B cell (primary cell): Measurements from ENCODE around the gene EXOC4. TPM values are rescaled to one million over a fixed set of nuclear protein-coding genes. Genes with fewer than 3 reads are reported as not detected.

Source experiments
- ATAC-seq: fragments of 200-7000 bp; cut with Tn5 transposase; one replicate; pipeline ENCODE4 v1.10.0; 2021; ENCODE audit warnings: low read depth, mild to moderate bottlenecking, moderate number of reproducible peaks, moderate library complexity
- CTCF ChIA-PET: fragments of 350-600 bp; sonication (Branson Sonifier 250); formaldehyde crosslinking; loops from one replicate; lab custom pipeline; 2021; ENCODE audit warnings: antibody characterized with exemption, inconsistent platforms; lab: Charles Lee
- POLR2A ChIA-PET: fragments of 350-600 bp; sonication (Branson Sonifier 250); formaldehyde crosslinking; loops from one replicate; lab custom pipeline; 2021; ENCODE audit warnings: antibody characterized with exemption; lab: Charles Lee
- DNase-seq: peaks from one replicate; pipeline ENCODE4 v3.0.0; 2013
- H2AFZ ChIP-seq: 2 replicates; pipeline ENCODE4 v1.6.1; 2012; ENCODE audit warnings: mild to moderate bottlenecking, low read depth, low read length; ENCODE audit not compliant: insufficient read depth, poor library complexity, severe bottlenecking
- H3K27ac ChIP-seq, 2 donors: 1 replicate in 1 of 2; 2 replicates in 1 of 2; pipeline ENCODE4 v1.5.1; 2012 to 2013; ENCODE audit warnings: low read length in 2 of 2, mild to moderate bottlenecking in 2 of 2, moderate library complexity in 1 of 2
- H3K27me3 ChIP-seq, 4 experiments: fragments of 200-600 bp in 1 of 4; sonication (generic) in 1 of 4; replicated peaks in 1 of 4; 1 replicate in 2 of 4; 2 replicates in 2 of 4; pipeline versions ENCODE4 v1.6.1 to v1.7.0; 2013 to 2016; ENCODE audit warnings: low read length in 3 of 4, mild to moderate bottlenecking in 2 of 4, mixed read lengths in 1 of 4, moderate library complexity in 1 of 4; ENCODE audit not compliant: insufficient read depth in 4 of 4, control insufficient read depth in 3 of 4; ENCODE audit errors: control extremely low read depth in 1 of 4
- H3K36me3 ChIP-seq, 2 experiments: replicated peaks in 1 of 2; 1 replicate in 1 of 2; 2 replicates in 1 of 2; pipeline versions ENCODE4 v1.6.1 to v1.7.1; 2013; ENCODE audit warnings: low read length in 1 of 2; ENCODE audit not compliant: insufficient read depth in 2 of 2, control insufficient read depth in 1 of 2; ENCODE audit errors: control extremely low read depth in 1 of 2, extremely low read depth in 1 of 2
- H3K4me1 ChIP-seq, 2 donors: fragments of 200-600 bp in 1 of 2; sonication (generic) in 1 of 2; 1 replicate in 1 of 2; 2 replicates in 1 of 2; pipeline versions ENCODE4 v1.5.1 to v1.6.1; 2013 to 2017; ENCODE audit warnings: low read length in 2 of 2; ENCODE audit not compliant: control insufficient read depth in 2 of 2, insufficient read depth in 2 of 2
- H3K4me2 ChIP-seq: replicated peaks from 2 replicates; pipeline ENCODE3; 2012; ENCODE audit warnings: mild to moderate bottlenecking, low read depth, low read length; ENCODE audit not compliant: poor library complexity, severe bottlenecking
- H3K4me3 ChIP-seq, 5 experiments: fragments of 200-600 bp in 1 of 5; sonication (generic) in 1 of 5; 1 replicate in 3 of 5; 2 replicates in 2 of 5; pipeline versions ENCODE4 v1.5.1 to v1.7.0; 2011 to 2016; ENCODE audit warnings: low read length in 4 of 5, mild to moderate bottlenecking in 4 of 5, low read depth in 2 of 5, control low read depth in 1 of 5, moderate library complexity in 1 of 5; ENCODE audit not compliant: insufficient read depth in 1 of 5; ENCODE audit errors: control extremely low read depth in 1 of 5, extremely low read depth in 1 of 5
- H3K79me2 ChIP-seq: fragments of 200-600 bp; sonication (generic); one replicate; pipeline ENCODE4 v1.6.0; 2016; ENCODE audit warnings: low read length; ENCODE audit not compliant: control insufficient read depth, insufficient read depth
- H3K9ac ChIP-seq: fragments of 200-600 bp; sonication (generic); 2 replicates; pipeline ENCODE4 v1.6.1; 2017; ENCODE audit warnings: mild to moderate bottlenecking, low read length, moderate library complexity
- H3K9me3 ChIP-seq, 3 donors: one replicate each; pipeline versions ENCODE4 v1.6.1 to v1.7.1; 2013; ENCODE audit warnings: low read length in 2 of 3; ENCODE audit not compliant: control insufficient read depth in 2 of 3, insufficient read depth in 1 of 3; ENCODE audit errors: control extremely low read depth in 1 of 3
- H4K20me1 ChIP-seq: 2 replicates; pipeline ENCODE4 v1.6.0; 2012; ENCODE audit warnings: mild to moderate bottlenecking, low read length; ENCODE audit not compliant: insufficient read depth, control insufficient read depth, poor library complexity, severe bottlenecking
- H3K27ac Mint-ChIP-seq: one replicate; pipeline ENCODE4 v1.8.0; 2021; ENCODE audit warnings: mixed read lengths
- H3K27me3 Mint-ChIP-seq: one replicate; pipeline ENCODE4 v1.8.0; 2021; ENCODE audit warnings: mixed read lengths
- H3K4me1 Mint-ChIP-seq: one replicate; pipeline ENCODE4 v1.8.0; 2021; ENCODE audit warnings: mixed read lengths
- H3K4me3 Mint-ChIP-seq: one replicate; pipeline ENCODE4 v1.8.0; 2021; ENCODE audit warnings: mixed read lengths
- H3K9me3 Mint-ChIP-seq: one replicate; pipeline ENCODE4 v1.8.0; 2022; ENCODE audit warnings: mixed read lengths; ENCODE audit not compliant: insufficient read depth
- EZH2 ChIP-seq: IDR thresholded peaks from 2 replicates; pipeline ENCODE4 v1.6.1; 2012; ENCODE audit warnings: borderline replicate concordance, low read depth, mild to moderate bottlenecking, moderate library complexity, low read length; ENCODE audit not compliant: insufficient read depth, poor library complexity, severe bottlenecking
- WGBS: methylation state at CpG from one replicate; pipeline ENCODE4 v1.1.5; 2013; ENCODE audit warnings: missing lambda C conversion rate; ENCODE audit not compliant: insufficient coverage; 5-methylcytosine and 5-hydroxymethylcytosine counted together
- intact Hi-C: fragments of 100-400 bp; cut with micrococcal nuclease; formaldehyde crosslinking; loops from one replicate; pipeline ENCODE4 v1.10.0; 2022
- polyA plus RNA-seq: library from polyadenylated mRNA; depleted of rRNA; stranded (reverse); fragments of >200 nt; gene quantifications from 2 replicates; pipeline ENCODE4 v1.2.3, GENCODE V29; 2012
- total RNA-seq, 2 donors: library from RNA; stranded (reverse); fragments of 120-200 nt in 1 of 2; gene quantifications; 1 replicate in 1 of 2; 2 replicates in 1 of 2; pipeline versions ENCODE4 v1.2.3 to v1.2.4, GENCODE V29; 2013 to 2022
- TF ChIP-seq, protein P1 (sequence below): fragments of 200-600 bp; IDR thresholded peaks from one replicate; pipeline ENCODE4 v1.8.0; 2022; ENCODE audit warnings: antibody characterized with exemption, mild to moderate bottlenecking

EXOC4 gene
- total and polyA plus RNA-seq, 2 donors (not counting 1 experiment from before 2014, with no cell fraction given), result 16.7 to 135 TPM

GRCh38 chr7:133623721-133624120 is 370.8 kb downstream of the EXOC4 start:
- DNase-seq (no peak), ATAC-seq (no peak)
- H3K27ac Mint-ChIP-seq, result no peak overlapping the region
- peaks cover 2% of the 10 kb centered on the region for H3K9me3 Mint-ChIP-seq
- no peak overlapping the region for H3K9ac ChIP-seq
- no peak overlapping the region for H3K4me3 ChIP-seq
- CTCF ChIA-PET, result no interaction called here
- H3K79me2 ChIP-seq, result no peaks in the 10 kb centered on the region
- no peak overlapping the region for H3K4me2 ChIP-seq
- POLR2A ChIA-PET, result no interaction called here
- H3K36me3 ChIP-seq, result no peaks in the 10 kb centered on the region
- H3K4me3 Mint-ChIP-seq, result no peak overlapping the region
- no peaks in the 10 kb centered on the region for H3K27me3 Mint-ChIP-seq
- no peaks in the 10 kb centered on the region for H3K9me3 ChIP-seq
- H3K4me1 Mint-ChIP-seq, result no peaks in the 10 kb centered on the region
- no peaks in the 10 kb centered on the region for H3K4me1 ChIP-seq
- no peak overlapping the region for H2AFZ ChIP-seq
- no peaks in the 10 kb centered on the region for H4K20me1 ChIP-seq
- TF ChIP-seq, protein P1, sequence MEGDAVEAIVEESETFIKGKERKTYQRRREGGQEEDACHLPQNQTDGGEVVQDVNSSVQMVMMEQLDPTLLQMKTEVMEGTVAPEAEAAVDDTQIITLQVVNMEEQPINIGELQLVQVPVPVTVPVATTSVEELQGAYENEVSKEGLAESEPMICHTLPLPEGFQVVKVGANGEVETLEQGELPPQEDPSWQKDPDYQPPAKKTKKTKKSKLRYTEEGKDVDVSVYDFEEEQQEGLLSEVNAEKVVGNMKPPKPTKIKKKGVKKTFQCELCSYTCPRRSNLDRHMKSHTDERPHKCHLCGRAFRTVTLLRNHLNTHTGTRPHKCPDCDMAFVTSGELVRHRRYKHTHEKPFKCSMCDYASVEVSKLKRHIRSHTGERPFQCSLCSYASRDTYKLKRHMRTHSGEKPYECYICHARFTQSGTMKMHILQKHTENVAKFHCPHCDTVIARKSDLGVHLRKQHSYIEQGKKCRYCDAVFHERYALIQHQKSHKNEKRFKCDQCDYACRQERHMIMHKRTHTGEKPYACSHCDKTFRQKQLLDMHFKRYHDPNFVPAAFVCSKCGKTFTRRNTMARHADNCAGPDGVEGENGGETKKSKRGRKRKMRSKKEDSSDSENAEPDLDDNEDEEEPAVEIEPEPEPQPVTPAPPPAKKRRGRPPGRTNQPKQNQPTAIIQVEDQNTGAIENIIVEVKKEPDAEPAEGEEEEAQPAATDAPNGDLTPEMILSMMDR, result no peak
- TF ChIP-seq EZH2, result no peak
- no CpG with 5 or more reads among the region's 1 CpG for WGBS
- H3K27ac ChIP-seq, result no peak overlapping the region
- intact Hi-C loops, result no loop called here
- no peaks in the 10 kb centered on the region for H3K27me3 ChIP-seq

DNA sequence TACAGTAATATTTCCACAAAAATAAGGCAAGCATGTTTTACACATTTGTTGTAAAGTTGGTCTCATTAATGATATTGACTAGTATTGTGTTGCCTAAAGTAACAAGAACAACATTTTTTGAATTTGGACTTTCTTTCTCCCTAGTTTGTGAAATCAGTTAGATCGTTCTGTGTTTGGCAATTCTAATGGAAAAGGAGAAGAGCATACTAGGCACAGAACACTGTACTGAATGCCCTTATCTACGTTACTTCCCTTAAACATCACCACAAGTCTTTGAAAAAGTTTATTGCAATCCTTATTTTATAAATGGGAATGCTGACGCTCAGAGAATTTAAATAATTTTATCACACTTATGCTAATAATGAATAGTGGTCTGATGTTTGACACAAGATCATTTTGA is 372.2 kb downstream of the EXOC4 start:
- Histone ChIP-seq H3K79me2 (no peaks in the 10 kb centered on the region), H3K27me3 (no peaks in the 10 kb centered on the region), H3K36me3 (peaks cover 2 to 4% of the 10 kb centered on the region in 2 experiments), H4K20me1 (no peaks in the 10 kb centered on the region), H3K4me3 (no peak overlapping the region), H2AFZ (no peak overlapping the region), H3K27ac (no peak overlapping the region), H3K9me3 (no peaks in the 10 kb centered on the region), H3K4me1 (no peaks in the 10 kb centered on the region), H3K9ac (no peak overlapping the region), H3K4me2 (no peak overlapping the region)
- H3K4me1 Mint-ChIP-seq, result no peaks in the 10 kb centered on the region
- DNase-seq (no peak), ATAC-seq (no peak)
- no peaks in the 10 kb centered on the region for H3K27me3 Mint-ChIP-seq
- peaks cover 5% of the 10 kb centered on the region for H3K9me3 Mint-ChIP-seq
- ChIA-PET POLR2A (no interaction called here), CTCF (no interaction called here)
- no peak overlapping the region for H3K4me3 Mint-ChIP-seq
- WGBS, result no CpG with 5 or more reads among the region's 3 CpGs
- no peak overlapping the region for H3K27ac Mint-ChIP-seq
- TF ChIP-seq, protein P1, result no peak
- no peak for TF ChIP-seq EZH2
- intact Hi-C loops, result no loop called here
